RWPE2 (cell line): ENCODE results near the gene WDR37.

Experiments
- ATAC-seq: fragments of 200-7000 bp; cut with Tn5 transposase; 3 replicates; pipeline ENCODE4 v1.9.1; 2021; ENCODE audit warnings: low read depth
- DNase-seq: peaks from one replicate; pipeline ENCODE4 v3.0.0-alpha.2; 2020; ENCODE audit warnings: low spot score
- H3K27ac ChIP-seq: fragments of 450-650 bp; 2 replicates; pipeline ENCODE4 v1.5.1; 2017; ENCODE audit warnings: mild to moderate bottlenecking; ENCODE audit not compliant: poor library complexity, severe bottlenecking
- H3K27me3 ChIP-seq: fragments of 250-450 bp; sonication (Bioruptor Pico); 2 replicates; pipeline ENCODE4 v1.5.1; 2021; ENCODE audit warnings: mild to moderate bottlenecking, moderate library complexity; ENCODE audit not compliant: insufficient read depth, poor library complexity, severe bottlenecking
- H3K36me3 ChIP-seq: fragments of 250-450 bp; sonication (Bioruptor Pico); 2 replicates; pipeline ENCODE4 v1.5.1; 2020; ENCODE audit warnings: low read depth, mild to moderate bottlenecking, moderate library complexity
- H3K4me1 ChIP-seq: fragments of 250-450 bp; sonication (Bioruptor Pico); 2 replicates; pipeline ENCODE4 v1.5.1; 2021; ENCODE audit warnings: mild to moderate bottlenecking, moderate library complexity; ENCODE audit not compliant: insufficient read depth, poor library complexity, severe bottlenecking
- H3K4me3 ChIP-seq: fragments of 250-450 bp; sonication (Bioruptor Pico); 2 replicates; pipeline ENCODE4 v1.5.1; 2021; ENCODE audit warnings: mild to moderate bottlenecking, moderate library complexity; ENCODE audit not compliant: severe bottlenecking
- H3K9me3 ChIP-seq: fragments of 250-450 bp; sonication (Bioruptor Pico); 2 replicates; pipeline ENCODE4 v1.5.1; 2021; ENCODE audit warnings: mild to moderate bottlenecking, moderate library complexity; ENCODE audit not compliant: severe bottlenecking
- TF ChIP-seq, protein P1 (sequence below): fragments of 450-650 bp; IDR thresholded peaks from one replicate; pipeline ENCODE4 v1.5.1; 2017; ENCODE audit warnings: mild to moderate bottlenecking, moderate library complexity; ENCODE audit not compliant: poor library complexity, severe bottlenecking

The WDR37 gene

DNA sequence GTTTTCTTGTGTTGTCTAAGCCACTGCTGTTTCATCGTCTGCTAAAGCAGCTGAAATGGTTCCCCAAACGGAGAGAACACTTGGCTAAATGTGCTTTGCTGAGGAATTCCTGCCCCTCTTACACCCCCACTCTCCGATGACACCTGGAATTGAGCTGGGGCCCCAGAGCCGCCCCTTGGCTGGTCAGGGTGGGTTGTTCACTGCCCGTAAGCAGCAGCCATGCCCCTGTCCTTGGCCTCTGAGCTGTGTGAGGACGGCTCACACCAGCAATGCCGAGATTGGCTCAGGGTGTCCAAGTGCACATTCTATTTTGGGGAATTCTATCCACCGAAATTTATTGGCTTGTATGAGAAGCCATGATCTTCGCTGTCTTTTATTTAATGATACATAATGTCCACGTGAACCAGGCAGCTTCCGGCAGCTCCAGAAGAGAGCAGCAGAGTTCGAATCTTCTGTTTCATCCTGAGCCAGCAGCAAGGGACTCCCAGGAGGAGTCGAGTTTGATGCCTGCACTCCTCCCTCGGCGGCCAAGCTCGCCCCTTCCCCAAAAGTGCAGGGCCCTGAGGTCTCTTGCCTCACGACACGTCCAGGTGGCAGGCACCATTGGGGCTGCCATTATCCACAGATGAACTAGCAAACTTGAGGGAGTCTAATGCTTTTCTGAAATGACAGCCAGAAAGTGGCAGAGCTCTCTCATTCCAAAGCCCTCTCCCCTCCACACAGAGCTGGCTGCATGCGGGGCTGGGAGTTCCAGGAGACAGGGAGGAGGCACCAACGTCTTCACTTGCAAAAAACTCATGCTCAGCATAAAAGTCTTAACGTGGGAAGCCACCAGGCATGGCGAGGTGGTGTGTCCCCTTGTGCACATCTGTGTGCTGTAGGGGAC lies 114.0 kb downstream of the WDR37 start:
- TF ChIP-seq, protein P1, sequence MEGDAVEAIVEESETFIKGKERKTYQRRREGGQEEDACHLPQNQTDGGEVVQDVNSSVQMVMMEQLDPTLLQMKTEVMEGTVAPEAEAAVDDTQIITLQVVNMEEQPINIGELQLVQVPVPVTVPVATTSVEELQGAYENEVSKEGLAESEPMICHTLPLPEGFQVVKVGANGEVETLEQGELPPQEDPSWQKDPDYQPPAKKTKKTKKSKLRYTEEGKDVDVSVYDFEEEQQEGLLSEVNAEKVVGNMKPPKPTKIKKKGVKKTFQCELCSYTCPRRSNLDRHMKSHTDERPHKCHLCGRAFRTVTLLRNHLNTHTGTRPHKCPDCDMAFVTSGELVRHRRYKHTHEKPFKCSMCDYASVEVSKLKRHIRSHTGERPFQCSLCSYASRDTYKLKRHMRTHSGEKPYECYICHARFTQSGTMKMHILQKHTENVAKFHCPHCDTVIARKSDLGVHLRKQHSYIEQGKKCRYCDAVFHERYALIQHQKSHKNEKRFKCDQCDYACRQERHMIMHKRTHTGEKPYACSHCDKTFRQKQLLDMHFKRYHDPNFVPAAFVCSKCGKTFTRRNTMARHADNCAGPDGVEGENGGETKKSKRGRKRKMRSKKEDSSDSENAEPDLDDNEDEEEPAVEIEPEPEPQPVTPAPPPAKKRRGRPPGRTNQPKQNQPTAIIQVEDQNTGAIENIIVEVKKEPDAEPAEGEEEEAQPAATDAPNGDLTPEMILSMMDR: no peak
- no peaks in the 10 kb centered on the region for H3K4me1 ChIP-seq
- H3K4me3 ChIP-seq: no peak overlapping the region
- no peak for ATAC-seq
- no peak for DNase-seq
- H3K27ac ChIP-seq: no peak overlapping the region
- no peaks in the 10 kb centered on the region for H3K9me3 ChIP-seq
- H3K36me3 ChIP-seq: no peaks in the 10 kb centered on the region
- H3K27me3 ChIP-seq: no peaks in the 10 kb centered on the region

DNA sequence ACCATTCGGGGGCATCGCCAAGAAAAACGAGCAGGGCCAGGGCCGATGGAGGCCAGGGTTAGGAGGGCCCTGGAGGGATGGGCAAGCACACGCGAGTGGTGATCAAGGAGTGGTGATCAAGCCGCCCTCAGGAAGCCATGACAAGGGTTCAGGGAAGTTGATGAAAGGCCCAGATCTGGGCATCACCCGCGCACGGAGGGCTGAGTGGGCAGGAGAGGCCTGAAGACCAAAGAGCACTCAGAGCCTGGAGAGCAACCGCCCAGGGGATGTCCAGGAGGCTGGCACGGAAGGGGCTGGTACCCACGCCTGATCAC lies 114.6 kb downstream of the WDR37 start:
- H3K4me1 ChIP-seq: no peaks in the 10 kb centered on the region
- H3K27me3 ChIP-seq: no peaks in the 10 kb centered on the region
- H3K27ac ChIP-seq: no peak overlapping the region
- TF ChIP-seq, protein P1: no peak
- no peak overlapping the region for H3K4me3 ChIP-seq
- no peaks in the 10 kb centered on the region for H3K9me3 ChIP-seq
- H3K36me3 ChIP-seq: no peaks in the 10 kb centered on the region
- ATAC-seq (no peak), DNase-seq (no peak)

DNA sequence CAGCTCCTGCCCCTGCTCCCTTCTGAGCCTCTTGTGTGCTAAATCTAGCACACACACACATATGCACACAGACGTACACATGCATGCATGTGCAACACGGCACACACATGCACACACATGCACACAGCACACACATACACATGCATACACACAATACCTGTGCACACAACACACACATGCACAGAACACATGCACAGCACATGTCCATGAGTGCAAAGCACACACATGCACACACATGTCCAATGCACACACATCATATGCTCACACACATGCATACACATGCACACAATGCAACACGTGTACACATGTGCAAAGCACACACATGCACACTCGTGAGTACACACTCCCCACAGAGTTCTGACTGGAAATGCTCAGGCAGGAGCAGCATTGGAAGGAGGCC lies 115.0 kb downstream of the WDR37 start:
- Histone ChIP-seq H3K27ac (no peak overlapping the region), H3K27me3 (no peaks in the 10 kb centered on the region), H3K4me1 (no peaks in the 10 kb centered on the region), H3K9me3 (no peaks in the 10 kb centered on the region), H3K4me3 (no peak overlapping the region), H3K36me3 (no peaks in the 10 kb centered on the region)
- ATAC-seq (no peak), DNase-seq (no peak)
- TF ChIP-seq, protein P1: no peak

DNA sequence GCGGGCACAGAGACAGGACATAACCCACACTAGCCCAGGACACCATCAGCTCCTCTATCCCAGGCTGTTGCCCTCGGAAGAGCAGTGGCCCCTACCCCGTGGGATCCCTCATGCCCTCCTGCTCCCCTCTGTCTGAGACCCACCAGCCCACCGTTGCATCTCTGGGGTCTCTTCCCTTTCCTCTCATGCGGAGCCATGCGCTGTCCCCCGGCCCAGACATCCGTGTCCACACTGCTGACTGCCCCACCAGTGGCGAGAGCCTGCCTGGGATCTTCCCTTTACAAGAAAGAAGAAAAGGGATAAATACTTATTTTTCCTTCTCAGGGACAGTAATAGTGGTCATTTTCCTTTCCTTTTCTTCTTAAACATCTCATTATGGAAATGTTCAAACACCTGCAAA lies 115.4 kb downstream of the WDR37 start:
- ATAC-seq: no peak

More for the DNA sequence above, 115.4 kb downstream of the WDR37 start:
- DNase-seq: no peak
- TF ChIP-seq, protein P1: no peak
- Histone ChIP-seq H3K4me3 (no peak overlapping the region), H3K36me3 (no peaks in the 10 kb centered on the region), H3K9me3 (no peaks in the 10 kb centered on the region), H3K27ac (no peak overlapping the region), H3K4me1 (no peaks in the 10 kb centered on the region), H3K27me3 (no peaks in the 10 kb centered on the region)
